ENCODE results near the gene CLEC17A.
"Not testable (repeated sequence)": the region's sequence is repeated elsewhere in the genome, so short reads cannot be mapped to it uniquely, and the experiment has no call there.

The CLEC17A gene

GRCh38 chr19:14559916-14560775 is 22.7 kb upstream of the CLEC17A start:
- no peak for DNase-seq

- DNase-seq, result no peak
Observed at GRCh38 chr19:14560776-14561108, 22.1 kb upstream of the CLEC17A start.

- DNase-seq, result no peak
Observed at GRCh38 chr19:14561249-14561648, 21.6 kb upstream of the CLEC17A start.

GRCh38 chr19:14561847-14562351 is 21.0 kb upstream of the CLEC17A start:
- DNase-seq, result no peak

GRCh38 chr19:14562660-14563589 is 20.0 kb upstream of the CLEC17A start:
- no peak for DNase-seq

GRCh38 chr19:14563590-14563926 is 19.3 kb upstream of the CLEC17A start:
- DNase-seq, result no peak

- peak; percentile 12 for DNase-seq
Observed at GRCh38 chr19:14563989-14564651, 18.8 kb upstream of the CLEC17A start.

- not testable (repeated sequence) for DNase-seq
Observed at GRCh38 chr19:14564652-14565297, 18.1 kb upstream of the CLEC17A start.

- no peak for DNase-seq
Observed at GRCh38 chr19:14565298-14565679, 17.6 kb upstream of the CLEC17A start.

GRCh38 chr19:14565765-14566711 is 16.8 kb upstream of the CLEC17A start:
- DNase-seq, result no peak

GRCh38 chr19:14566712-14567077 is 16.2 kb upstream of the CLEC17A start:
- DNase-seq, result no peak

GRCh38 chr19:14567079-14567478 is 15.8 kb upstream of the CLEC17A start:
- no peak for DNase-seq

- DNase-seq, result no peak
Observed at GRCh38 chr19:14570864-14571527, 11.9 kb upstream of the CLEC17A start.

- DNase-seq, result peak; percentile 87
Observed at GRCh38 chr19:14571695-14572490, 11.0 kb upstream of the CLEC17A start, which contains the start of gene NDUFB7. NDUFB7 (minus strand) TSS chr19:14572066; CDS start chr19:14572000, 66 bp downstream.

- DNase-seq, result no peak
Observed at GRCh38 chr19:14575428-14575980, 7.4 kb upstream of the CLEC17A start.

GRCh38 chr19:14576363-14576762 is 6.5 kb upstream of the CLEC17A start:
- DNase-seq, result no peak

GRCh38 chr19:14577264-14577663 is 5.6 kb upstream of the CLEC17A start:
- no peak for DNase-seq

- DNase-seq, result peak; percentile 86
Observed at GRCh38 chr19:14577885-14578427, 4.9 kb upstream of the CLEC17A start.

- DNase-seq, result no peak
Observed at GRCh38 chr19:14580623-14581237, 2.2 kb upstream of the CLEC17A start.
